Limb (tissue), 2 donors: ENCODE data around the gene CACNA1I.
"Not testable (repeated sequence)": the region's sequence is repeated elsewhere in the genome, so short reads cannot be mapped to it uniquely, and the experiment has no call there.

ENCODE experiments used
- DNase-seq, 2 donors: peaks; one replicate each; pipeline ENCODE4 v3.0.0-alpha.2; 2016; ENCODE audit errors: extremely low spot score in 2 of 2

CACNA1I gene

DNA sequence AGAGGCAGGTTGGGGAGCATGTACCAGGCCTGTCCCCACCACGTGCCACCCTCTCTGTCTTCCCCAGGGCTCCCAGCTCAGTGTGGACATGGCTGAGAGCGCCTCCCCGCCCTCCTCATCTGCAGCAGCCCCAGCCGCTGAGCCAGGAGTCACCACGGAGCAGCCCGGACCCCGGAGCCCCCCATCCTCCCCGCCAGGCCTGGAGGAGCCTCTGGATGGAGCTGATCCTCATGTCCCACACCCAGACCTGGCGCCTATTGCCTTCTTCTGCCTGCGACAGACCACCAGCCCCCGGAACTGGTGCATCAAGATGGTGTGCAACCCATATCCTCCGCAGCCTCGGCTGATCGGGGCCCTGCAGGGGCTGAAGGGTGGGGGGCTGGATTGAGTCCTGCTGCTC lies at the start of gene CACNA1I:
Gene CACNA1I, plus strand, starts transcription at position 89 of the 400 bp plus-strand sequence. Its CDS starts 0 bp downstream, at position 89.
- DNase-seq = no peak

DNA sequence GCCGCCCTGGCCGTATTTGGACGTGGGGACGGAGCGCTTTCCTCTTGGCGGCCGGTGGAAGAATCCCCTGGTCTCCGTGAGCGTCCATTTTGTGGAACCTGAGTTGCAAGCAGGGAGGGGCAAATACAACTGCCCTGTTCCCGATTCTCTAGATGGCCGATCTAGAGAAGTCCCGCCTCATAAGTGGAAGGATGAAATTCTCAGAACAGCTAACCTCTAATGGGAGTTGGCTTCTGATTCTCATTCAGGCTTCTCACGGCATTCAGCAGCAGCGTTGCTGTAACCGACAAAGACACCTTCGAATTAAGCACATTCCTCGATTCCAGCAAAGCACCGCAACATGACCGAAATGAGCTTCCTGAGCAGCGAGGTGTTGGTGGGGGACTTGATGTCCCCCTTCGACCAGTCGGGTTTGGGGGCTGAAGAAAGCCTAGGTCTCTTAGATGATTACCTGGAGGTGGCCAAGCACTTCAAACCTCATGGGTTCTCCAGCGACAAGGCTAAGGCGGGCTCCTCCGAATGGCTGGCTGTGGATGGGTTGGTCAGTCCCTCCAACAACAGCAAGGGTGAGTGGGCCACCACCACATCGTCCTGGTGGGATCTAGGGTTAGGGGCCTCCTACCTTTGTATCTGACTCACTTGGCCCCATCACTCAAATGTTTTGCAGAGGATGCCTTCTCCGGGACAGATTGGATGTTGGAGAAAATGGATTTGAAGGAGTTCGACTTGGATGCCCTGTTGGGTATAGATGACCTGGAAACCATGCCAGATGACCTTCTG lies 49.3 kb upstream of the CACNA1I start:
- DNase-seq = not testable (repeated sequence)

GRCh38 chr22:39522091-39522490 lies 48.5 kb upstream of the CACNA1I start:
- not testable (repeated sequence) for DNase-seq

- DNase-seq = peak in 1 of 2 donors; percentile 44
Observed at GRCh38 chr22:39522567-39523300, 47.8 kb upstream of the CACNA1I start.

DNA sequence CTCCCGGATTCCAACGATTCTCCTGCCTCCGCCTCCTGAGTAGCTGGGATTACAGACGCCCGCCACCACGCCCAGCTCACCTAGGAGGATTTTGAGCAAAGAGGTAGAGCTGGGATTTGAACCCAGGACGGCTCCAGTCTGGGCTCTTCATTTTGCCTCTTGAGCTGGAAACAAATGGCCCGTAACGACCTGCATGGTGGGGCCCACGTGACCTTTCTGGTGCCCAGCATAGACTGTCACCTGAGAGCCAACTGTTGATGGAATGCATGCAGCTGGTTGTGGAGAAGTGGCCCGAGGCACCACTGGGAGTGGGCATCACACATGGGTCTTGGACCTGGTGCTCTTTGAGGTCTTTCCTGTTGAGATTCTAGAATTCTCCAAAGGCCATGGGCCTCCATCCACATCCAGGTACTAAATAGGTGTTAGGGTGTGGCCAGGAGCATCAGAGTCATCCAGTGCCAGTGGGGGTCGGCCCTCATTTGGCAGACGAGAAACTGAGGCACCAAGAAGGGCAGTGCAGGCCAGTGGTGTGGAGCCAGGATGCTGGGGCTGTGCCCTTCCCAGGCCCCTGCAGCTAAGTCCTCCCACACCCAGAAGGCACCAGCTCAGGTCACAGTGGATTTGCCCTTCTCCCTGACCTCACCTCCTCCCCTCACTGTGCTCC lies 46.3 kb upstream of the CACNA1I start:
- no peak for DNase-seq

DNA sequence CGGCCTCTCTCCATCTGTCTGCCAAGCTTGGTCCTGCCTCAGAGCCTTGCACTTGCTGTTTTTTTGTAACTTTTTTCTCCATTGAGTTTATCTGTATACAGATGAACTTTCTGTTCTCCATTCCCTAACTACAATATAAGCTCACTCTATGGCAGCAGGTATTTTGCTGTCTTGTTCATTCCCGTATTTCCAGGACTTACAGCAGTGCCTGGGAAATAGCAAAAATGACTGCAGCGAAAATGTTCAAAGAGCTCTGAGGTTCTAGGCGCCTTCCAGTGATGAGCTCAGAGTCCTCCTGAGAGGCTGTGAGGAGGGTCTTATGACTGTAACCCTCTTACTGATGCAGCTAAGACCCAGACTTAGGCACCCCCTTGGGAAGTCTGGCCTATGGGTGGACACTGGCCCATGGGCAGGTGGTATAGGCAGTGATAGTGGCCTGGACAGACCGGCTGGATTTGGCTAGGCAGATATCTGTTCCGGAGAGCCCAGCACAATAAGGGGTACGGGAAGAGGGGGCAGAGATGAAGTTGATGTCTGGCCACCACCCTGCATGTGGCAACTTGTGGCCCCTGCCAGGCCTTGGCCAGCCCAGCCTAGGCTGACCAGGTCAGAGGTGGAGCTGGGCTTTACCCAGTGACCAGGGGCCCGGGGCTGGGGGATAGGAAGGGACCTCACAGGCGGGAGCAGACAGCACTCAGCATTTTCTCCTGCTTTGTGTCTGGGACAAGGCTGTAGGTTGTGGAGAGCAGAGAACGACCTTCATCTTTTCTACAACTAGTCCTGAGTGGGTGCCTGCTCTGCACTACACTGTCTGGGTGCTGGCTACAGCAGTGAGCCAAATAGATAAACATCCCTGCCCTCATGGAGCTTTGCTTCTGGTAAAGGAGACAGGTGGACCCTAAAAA lies 45.5 kb upstream of the CACNA1I start:
- DNase-seq = no peak

DNA sequence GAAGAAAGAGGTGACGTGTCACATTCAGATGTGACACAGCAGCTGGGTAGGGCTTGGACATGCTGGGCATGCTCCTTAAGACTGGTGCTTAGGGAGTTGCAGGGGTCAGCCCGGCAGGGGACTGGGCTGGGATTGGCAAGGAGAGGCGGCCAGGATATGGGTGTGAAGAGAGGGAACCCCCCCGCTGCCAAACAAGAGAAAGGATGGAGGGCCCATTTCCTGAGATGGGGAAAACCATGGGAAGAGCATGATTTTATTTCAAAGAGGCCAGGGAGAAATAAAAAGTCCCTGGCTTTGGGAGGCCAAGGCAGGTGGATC lies 44.9 kb upstream of the CACNA1I start:
- DNase-seq = no peak

DNA sequence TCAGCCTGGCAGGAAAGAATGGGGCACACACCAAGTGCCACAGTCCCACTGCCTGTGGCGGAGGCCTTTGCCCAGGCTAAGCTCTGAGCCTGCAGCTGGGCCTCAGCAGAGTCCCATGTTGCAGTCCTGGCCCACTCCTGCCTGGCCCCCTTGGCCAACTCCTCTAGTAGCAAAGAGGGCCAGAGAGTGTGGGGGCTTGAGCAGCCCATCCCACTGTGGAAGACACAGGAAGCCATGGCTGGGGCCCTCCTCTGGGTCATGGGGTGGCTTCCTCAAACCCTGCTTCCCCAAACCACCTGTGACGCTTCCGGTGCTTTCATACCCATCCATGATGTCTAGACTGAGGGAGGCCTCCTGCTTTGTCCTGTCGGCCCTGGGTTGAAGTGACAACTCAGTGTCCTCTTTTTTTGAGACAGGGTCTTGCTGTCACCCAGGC lies 43.8 kb upstream of the CACNA1I start:
- DNase-seq = no peak

GRCh38 chr22:39527481-39527961 lies 43.0 kb upstream of the CACNA1I start:
- no peak for DNase-seq

DNA sequence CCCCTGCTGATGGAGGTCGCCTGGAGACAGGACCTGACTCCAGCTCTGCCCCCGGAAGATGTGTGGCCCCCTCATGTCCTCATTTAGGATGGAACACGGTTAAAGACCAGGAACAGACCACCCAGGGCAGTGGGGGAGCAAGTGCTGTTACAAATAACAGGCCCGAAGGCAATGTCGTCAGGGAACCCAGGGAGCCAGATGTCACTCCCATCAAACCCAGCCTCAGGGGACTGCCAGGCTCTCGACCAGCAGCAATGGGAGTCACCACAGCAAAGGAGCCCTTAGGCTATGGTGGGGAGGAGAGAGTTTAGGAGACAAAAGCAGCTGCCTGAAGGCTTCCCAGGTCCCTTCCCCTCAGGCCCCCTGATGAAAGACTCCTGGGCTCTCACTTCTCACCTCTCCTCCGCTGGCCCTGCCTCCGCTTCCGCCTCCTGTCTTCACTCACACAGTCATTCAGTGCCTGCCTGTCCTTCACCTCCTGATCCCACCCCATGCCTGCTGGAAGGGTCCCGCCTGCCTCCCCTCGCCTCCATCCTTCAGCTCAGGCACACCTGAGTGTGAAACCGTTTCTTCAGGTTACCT lies 42.4 kb upstream of the CACNA1I start:
- DNase-seq = no peak

DNA sequence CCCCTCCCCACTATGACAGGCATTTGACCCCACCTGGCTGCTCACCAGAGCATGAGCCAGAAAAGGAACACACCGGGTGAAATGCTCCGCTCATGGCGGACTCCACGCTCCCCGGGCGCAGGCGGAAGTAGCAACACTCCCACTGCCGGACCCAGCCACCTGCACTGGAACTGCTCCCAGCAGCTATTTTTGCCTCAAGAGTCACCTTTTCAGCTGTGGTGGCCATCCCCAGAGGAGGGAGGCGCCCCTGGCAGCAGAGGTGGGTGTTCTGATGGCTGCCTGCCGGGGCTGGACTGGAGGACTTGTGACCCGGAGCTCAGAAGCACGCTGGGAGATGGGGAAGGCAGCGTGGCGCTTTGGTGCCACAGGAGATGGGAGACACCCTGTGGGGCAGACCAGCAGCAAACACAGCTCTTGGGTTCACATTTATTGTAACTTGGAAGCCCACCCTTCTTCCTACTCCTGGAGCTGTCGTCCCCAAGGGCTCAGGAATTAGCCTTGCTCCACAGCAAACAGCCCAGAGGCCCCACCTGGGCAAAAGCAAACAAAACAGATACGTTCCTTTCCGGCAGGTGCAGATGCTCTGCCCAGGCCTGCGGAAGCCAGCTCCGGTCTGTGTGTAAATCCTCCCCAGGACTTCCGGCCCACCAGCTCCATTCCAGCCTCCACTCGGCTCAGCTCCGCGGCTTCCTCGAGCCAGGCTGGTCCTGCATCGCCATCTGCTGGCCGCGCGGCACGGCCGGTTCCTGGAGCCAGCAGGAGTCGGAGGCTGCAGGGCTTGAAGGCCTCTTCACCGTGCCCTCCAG lies 41.7 kb upstream of the CACNA1I start:
- peak; percentile 87 to 93 for DNase-seq

DNA sequence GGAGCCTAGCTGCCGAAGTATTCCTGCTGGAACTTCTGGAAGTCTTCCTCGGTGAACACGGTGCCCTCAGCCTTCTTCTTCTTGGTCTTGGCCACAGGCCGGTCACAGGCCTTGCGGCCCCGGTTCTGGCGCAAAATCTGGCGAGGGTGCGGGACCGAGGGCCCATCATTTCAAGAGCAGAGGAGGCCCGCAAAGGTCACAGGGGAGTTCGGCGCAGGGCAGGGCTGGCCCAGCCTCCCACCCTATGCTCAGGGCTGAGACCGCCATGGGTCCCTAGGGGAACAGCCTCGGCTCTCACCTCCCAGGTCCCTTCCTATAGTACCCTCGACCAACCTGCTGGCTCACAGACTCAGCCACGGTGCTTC lies 41.1 kb upstream of the CACNA1I start:
- DNase-seq = no peak

DNA sequence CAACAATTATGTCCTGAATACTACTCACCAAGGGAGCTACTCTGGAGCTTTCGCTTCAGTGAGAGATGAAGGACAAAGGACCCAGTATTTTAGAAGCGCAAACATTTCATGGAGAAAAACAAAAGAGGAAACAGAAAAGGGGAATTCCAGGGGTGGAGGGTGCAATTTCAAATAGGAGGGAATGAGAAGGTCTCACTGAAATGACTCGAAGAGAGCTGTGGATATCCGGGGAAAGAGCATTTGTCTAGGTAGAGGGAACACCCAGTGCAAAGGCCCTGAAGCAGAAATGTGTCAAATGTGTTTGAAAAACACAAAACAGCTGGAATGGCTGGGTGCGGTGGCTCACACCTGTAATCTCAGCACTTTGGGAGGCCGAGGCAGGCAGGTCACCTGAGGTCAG lies 40.4 kb upstream of the CACNA1I start:
- no peak for DNase-seq

GRCh38 chr22:39530692-39531331 lies 39.7 kb upstream of the CACNA1I start:
- DNase-seq = no peak

DNA sequence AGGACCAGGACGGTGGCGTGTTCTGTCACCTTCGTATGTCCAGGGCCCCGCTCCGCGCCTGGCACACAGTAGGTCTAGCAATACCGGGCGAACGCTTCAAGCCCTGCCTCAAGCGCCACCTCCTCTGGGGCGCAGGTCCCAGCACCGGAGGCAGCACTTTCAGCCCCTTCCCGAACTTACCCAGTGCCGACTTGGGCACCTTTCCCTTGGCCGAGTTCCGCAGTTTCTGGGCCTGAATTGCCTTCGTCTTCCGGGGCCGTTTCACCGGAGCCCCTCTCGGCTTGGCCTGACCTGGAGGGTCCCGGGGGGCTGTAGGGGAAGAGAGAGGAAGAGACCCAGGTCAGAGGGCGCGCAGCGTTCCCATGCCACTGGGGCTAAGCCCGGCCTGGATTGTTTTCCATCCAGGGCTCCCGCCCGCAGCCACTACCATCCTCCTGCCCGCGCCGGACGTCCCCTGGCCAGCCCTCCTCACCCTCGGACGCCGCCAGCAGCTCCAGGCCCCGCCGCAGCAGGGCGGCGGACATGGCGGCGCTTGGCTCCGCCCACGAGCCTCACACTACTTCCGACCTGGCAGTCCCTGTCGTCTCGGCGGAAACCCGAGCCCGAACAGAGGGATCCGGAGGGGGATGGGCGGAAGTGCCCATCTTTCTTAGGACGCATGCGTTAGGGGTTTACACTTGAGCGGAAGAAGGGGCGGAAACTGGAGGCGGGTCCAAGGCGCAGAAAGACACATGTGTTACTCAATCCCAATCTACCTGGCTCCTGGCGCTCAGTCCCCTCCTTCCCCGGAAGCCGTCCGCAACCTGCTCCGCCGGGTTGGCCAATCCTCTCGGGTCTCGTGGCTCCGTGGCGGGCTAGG lies 38.1 kb upstream of the CACNA1I start, which contains the start of gene RPS19BP1:
Gene RPS19BP1, minus strand, starts transcription at position 534 of the 859 bp plus-strand sequence. Its CDS starts 10 bp downstream, at position 524.
- DNase-seq = peak; percentile 98 to 99

- DNase-seq = no peak
Observed at GRCh38 chr22:39534092-39534506, 36.5 kb upstream of the CACNA1I start.

DNA sequence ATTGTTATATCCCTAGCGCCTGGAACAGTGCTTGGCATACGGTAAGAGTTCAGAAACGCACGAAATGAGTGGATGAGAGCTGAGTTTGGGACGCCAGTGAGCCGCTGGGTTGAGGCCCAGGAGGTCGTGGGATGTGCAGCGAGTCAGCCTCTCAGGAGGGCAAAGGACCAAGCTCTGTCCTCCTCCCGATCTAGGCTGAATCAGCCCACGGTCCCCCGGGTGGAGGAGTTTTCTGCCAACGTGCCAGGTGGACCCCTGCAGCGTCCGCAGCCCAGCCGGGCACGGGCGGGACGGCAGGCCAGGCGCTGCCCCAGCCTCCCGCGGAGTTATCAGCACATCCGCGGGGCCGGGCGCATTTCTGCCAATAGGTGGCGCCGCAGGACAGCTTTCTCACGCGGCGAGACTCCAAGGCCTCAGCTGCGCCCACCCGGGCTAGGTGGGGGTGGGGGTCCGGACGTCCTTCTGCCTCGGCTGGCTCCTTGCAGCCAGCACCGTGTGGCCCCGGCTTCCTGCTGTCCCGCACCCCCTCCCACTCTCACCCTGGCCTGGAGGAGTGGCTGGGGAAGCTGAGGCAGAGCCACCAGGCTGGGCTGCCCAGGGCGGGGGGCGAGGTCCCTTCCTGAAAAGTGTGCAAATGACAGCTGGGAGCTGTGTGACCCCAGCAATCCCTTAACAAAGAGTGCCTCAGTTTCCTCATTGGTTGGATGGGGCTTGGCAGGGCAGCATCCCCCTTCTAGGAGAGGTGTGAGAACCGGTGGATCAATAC lies 35.8 kb upstream of the CACNA1I start:
- DNase-seq = peak; percentile 79 to 93

- no peak for DNase-seq
Observed at GRCh38 chr22:39535357-39535725, 35.2 kb upstream of the CACNA1I start.
